Stimulated activated CD8-positive, alpha-beta memory T cell treated with anti-CD3 and anti-CD28 coated beads, Interleukin-12 subunit alpha, Interleukin-12 subunit beta, amount 100 ng/mL, for 24 hours (primary cell): Measurements from ENCODE around the gene ACKR2.
"Not testable (repeated sequence)": the region's sequence is repeated elsewhere in the genome, so short reads cannot be mapped to it uniquely, and the experiment has no call there.

ENCODE experiments used
- DNase-seq: peaks from one replicate; pipeline ENCODE4 v3.0.0-alpha.2; 2020; ENCODE audit errors: extremely low read depth

The ACKR2 gene

GRCh38 chr3:42801784-42802183, 7.5 kb upstream of the ACKR2 start:
- no peak for DNase-seq

GRCh38 chr3:42802876-42803413, 6.3 kb upstream of the ACKR2 start:
- no peak for DNase-seq

- DNase-seq: no peak
Measured at GRCh38 chr3:42803414-42804105, 5.7 kb upstream of the ACKR2 start.

- peak; percentile 84 for DNase-seq
Measured at GRCh38 chr3:42804106-42804830, 5.0 kb upstream of the ACKR2 start, which contains the start of gene HIGD1A. TSS of gene HIGD1A (minus strand) at chr3:42804490. CDS start at chr3:42794253, 10,237 bp downstream.

- DNase-seq: no peak
Measured at GRCh38 chr3:42804831-42805132, 4.5 kb upstream of the ACKR2 start.

GRCh38 chr3:42805141-42805821, 4.0 kb upstream of the ACKR2 start:
- DNase-seq: no peak

GRCh38 chr3:42807929-42808328, 1.3 kb upstream of the ACKR2 start:
- DNase-seq: no peak

GRCh38 chr3:42810706-42811105, 1.5 kb downstream of the ACKR2 start:
- DNase-seq: not testable (repeated sequence)

GRCh38 chr3:42811118-42811883, 2.1 kb downstream of the ACKR2 start:
- DNase-seq: not testable (repeated sequence)

GRCh38 chr3:42814246-42814645, 5.0 kb downstream of the ACKR2 start:
- no peak for DNase-seq

GRCh38 chr3:42814914-42815507, 5.8 kb downstream of the ACKR2 start:
- no peak for DNase-seq

- no peak for DNase-seq
Measured at GRCh38 chr3:42815826-42816225, 6.6 kb downstream of the ACKR2 start.

- DNase-seq: no peak
Measured at GRCh38 chr3:42819351-42819965, 10.2 kb downstream of the ACKR2 start.

- no peak for DNase-seq
Measured at GRCh38 chr3:42820746-42821051, 11.5 kb downstream of the ACKR2 start.

- DNase-seq: no peak
Measured at GRCh38 chr3:42822828-42823227, 13.6 kb downstream of the ACKR2 start.

- DNase-seq: no peak
Measured at GRCh38 chr3:42823351-42823750, 14.1 kb downstream of the ACKR2 start.

GRCh38 chr3:42826141-42826540, 16.9 kb downstream of the ACKR2 start:
- DNase-seq: no peak

- DNase-seq: no peak
Measured at GRCh38 chr3:42827023-42827422, 17.8 kb downstream of the ACKR2 start.

GRCh38 chr3:42827654-42828053, 18.4 kb downstream of the ACKR2 start:
- DNase-seq: no peak

- DNase-seq: no peak
Measured at GRCh38 chr3:42829083-42829627, 19.9 kb downstream of the ACKR2 start.
